Stimulated activated naive B cell treated with anti-CD40 and anti-IgM and Interleukin-4, amounts not matched to agents 10 μg/mL and 1 μg/mL and 100 μg/mL, for 72 hours (primary cell): Measurements from ENCODE around the gene MRPS18A.
"Not testable (repeated sequence)": the region's sequence is repeated elsewhere in the genome, so short reads cannot be mapped to it uniquely, and the experiment has no call there.

Experiments
- ATAC-seq, 2 donors: fragments of 150-1000 bp; cut with Tn5 transposase; replicated peaks; 2 replicates each; pipeline ENCODE4 v1.10.0; 2021; ENCODE audit warnings: moderate library complexity in 1 of 2
- DNase-seq: peaks from one replicate; pipeline ENCODE4 v3.0.0; 2021
- H3K27ac Mint-ChIP-seq: one replicate; pipeline ENCODE4 v1.8.0; 2022; ENCODE audit warnings: mild to moderate bottlenecking, mixed read lengths
- H3K27me3 Mint-ChIP-seq, 2 donors: one replicate each; pipeline ENCODE4 v1.8.0; 2022; ENCODE audit warnings: mixed read lengths in 2 of 2
- H3K36me3 Mint-ChIP-seq, 2 donors: one replicate each; pipeline ENCODE4 v1.8.0; 2022; ENCODE audit warnings: mixed read lengths in 2 of 2, mild to moderate bottlenecking in 1 of 2
- H3K4me1 Mint-ChIP-seq, 2 donors: one replicate each; pipeline ENCODE4 v1.8.0; 2022; ENCODE audit warnings: mixed read lengths in 2 of 2, mild to moderate bottlenecking in 1 of 2
- H3K4me3 Mint-ChIP-seq, 2 donors: one replicate each; pipeline ENCODE4 v1.8.0; 2022; ENCODE audit warnings: mild to moderate bottlenecking in 2 of 2, mixed read lengths in 2 of 2, moderate library complexity in 1 of 2
- H3K9me3 Mint-ChIP-seq, 2 donors: one replicate each; pipeline ENCODE4 v1.8.0; 2022; ENCODE audit warnings: mixed read lengths in 2 of 2, mild to moderate bottlenecking in 1 of 2

MRPS18A gene

GRCh38 chr6:43634702-43635303 lies 52.8 kb downstream of the MRPS18A start:
- peaks cover 8 to 21% of the 10 kb centered on the region in 2 donors for H3K36me3 Mint-ChIP-seq

GRCh38 chr6:43633002-43633401 lies 54.6 kb downstream of the MRPS18A start:
- not testable (repeated sequence) for H3K4me3 Mint-ChIP-seq, ATAC-seq, H3K27me3 Mint-ChIP-seq, H3K9me3 Mint-ChIP-seq, DNase-seq, H3K27ac Mint-ChIP-seq
- peaks cover 26 to 47% of the 10 kb centered on the region in 2 donors for H3K4me1 Mint-ChIP-seq
- H3K36me3 Mint-ChIP-seq, result peaks cover 3 to 14% of the 10 kb centered on the region in 2 donors

More at GRCh38 chr6:43634702-43635303, 52.8 kb downstream of the MRPS18A start:
- Mint-ChIP-seq H3K9me3 (no peaks in the 10 kb centered on the region), H3K27ac (no peak overlapping the region), H3K4me1 (peaks cover 28 to 51% of the 10 kb centered on the region in 2 donors), H3K27me3 (no peaks in the 10 kb centered on the region), H3K4me3 (peak overlapping the region; percentile 94 to 99)
- DNase-seq, result no peak
- ATAC-seq, result no peak

DNA sequence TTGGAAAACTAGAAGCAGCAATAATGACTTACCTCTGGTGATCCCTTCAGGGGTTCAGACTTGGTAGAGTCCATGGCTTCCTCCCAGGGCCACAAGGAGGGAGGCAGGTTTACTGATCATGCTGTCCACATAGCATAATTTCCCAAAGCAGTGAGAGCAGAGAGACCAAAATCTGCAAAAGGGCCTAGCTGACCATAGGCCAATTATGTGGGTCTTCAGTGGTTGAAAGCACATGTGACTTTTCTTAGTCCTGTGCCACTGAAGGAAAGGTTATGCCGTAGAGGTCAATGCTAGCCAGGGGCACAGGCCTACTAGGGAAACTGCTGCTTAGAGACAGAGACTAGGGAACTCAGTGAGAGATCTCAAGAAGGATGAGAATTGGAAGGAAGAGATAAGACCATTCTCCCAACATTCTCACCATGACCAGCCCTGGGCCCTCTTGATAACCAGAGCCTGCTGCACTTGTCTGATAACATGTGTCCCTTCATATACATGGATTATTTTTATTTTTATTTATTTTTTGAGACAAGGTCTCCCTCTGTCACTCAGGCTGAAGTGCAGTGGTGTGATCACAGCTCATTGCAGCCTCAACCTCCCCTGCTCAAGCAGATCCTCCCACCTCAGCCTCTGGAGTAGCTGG lies 56.5 kb downstream of the MRPS18A start:
- peak overlapping the region; percentile 76 for H3K27ac Mint-ChIP-seq
- H3K27me3 Mint-ChIP-seq, result no peaks in the 10 kb centered on the region
- peaks cover 14 to 16% of the 10 kb centered on the region in 2 donors for H3K36me3 Mint-ChIP-seq
- DNase-seq (no peak), ATAC-seq (no peak)
- H3K4me3 Mint-ChIP-seq, result peak overlapping the region in 1 of 2 donors; percentile 25
- no peaks in the 10 kb centered on the region for H3K9me3 Mint-ChIP-seq
- peaks cover 35 to 48% of the 10 kb centered on the region in 2 donors for H3K4me1 Mint-ChIP-seq

GRCh38 chr6:43629505-43630300 lies 57.9 kb downstream of the MRPS18A start:
- Mint-ChIP-seq H3K27me3 (no peaks in the 10 kb centered on the region), H3K9me3 (no peaks in the 10 kb centered on the region), H3K27ac (peak overlapping the region; percentile 98), H3K36me3 (peaks cover 19 to 28% of the 10 kb centered on the region in 2 donors), H3K4me3 (peak overlapping the region; percentile 100), H3K4me1 (peaks cover 29 to 41% of the 10 kb centered on the region in 2 donors)
- ATAC-seq (peak; percentile 76 to 80), DNase-seq (peak; percentile 93)

- DNase-seq (peak; percentile 98), ATAC-seq (peak; percentile 88)
- Mint-ChIP-seq H3K36me3 (peaks cover 23 to 32% of the 10 kb centered on the region in 2 donors), H3K27me3 (no peaks in the 10 kb centered on the region), H3K4me3 (peak within 1 kb of the TSS; percentile 100), H3K9me3 (no peaks in the 10 kb centered on the region), H3K4me1 (peaks cover 31 to 38% of the 10 kb centered on the region in 2 donors), H3K27ac (peak within 1 kb of the TSS; percentile 98)
These were observed 58.5 kb downstream of the MRPS18A start, which contains the start of gene GTPBP2 for GRCh38 chr6:43629104-43629504. Gene GTPBP2 (minus strand): TSS chr6:43629264. CDS start chr6:43629162, 102 bp downstream.

DNA sequence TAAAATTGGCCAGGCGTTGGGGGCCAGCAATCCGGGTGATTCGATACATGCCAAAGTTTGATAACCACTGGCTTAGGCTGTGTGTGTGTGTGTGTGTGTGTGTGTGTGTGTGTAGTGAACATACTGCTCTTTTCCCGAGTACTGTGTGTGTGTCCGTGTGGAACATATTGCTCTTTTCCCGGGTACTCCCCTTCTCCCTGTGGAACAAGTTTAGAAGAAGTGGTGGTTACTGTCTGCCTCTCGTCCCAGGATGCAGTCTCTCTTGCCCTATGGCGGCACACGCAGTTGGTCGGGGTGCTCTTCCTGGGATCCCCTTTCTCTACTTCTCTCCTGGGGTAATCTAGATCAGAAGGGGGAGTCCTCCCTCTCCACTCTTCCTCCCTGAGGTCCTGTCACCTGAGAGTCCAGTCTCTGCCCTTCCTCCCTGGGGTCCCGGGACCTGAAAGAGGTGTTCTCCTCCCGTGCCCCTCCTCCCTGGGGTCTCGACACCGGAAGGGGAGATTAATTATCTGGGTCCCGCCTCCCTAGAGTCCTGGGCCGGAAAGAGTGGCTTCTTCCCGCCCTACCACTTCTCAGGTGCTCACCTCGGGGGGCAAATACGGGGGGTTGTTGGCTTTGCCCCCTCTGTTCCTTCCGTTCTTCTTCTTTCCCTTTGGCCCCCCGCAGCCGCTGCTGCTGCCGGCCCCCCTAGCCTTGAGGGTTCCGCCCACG lies 59.0 kb downstream of the MRPS18A start:
- DNase-seq, result peak; percentile 43
- peak; percentile 24 to 26 for ATAC-seq
- peaks cover 30 to 38% of the 10 kb centered on the region in 2 donors for H3K4me1 Mint-ChIP-seq
- H3K9me3 Mint-ChIP-seq, result no peaks in the 10 kb centered on the region
- no peaks in the 10 kb centered on the region for H3K27me3 Mint-ChIP-seq
- peaks cover 26 to 37% of the 10 kb centered on the region in 2 donors for H3K36me3 Mint-ChIP-seq
- H3K4me3 Mint-ChIP-seq, result peak overlapping the region; percentile 100
- peak overlapping the region; percentile 98 for H3K27ac Mint-ChIP-seq

- H3K36me3 Mint-ChIP-seq, result peaks cover 32 to 46% of the 10 kb centered on the region in 2 donors
- peak overlapping the region; percentile 86 for H3K27ac Mint-ChIP-seq
- DNase-seq (no peak), ATAC-seq (no peak)
- no peaks in the 10 kb centered on the region for H3K27me3 Mint-ChIP-seq
- H3K9me3 Mint-ChIP-seq, result no peaks in the 10 kb centered on the region
- H3K4me1 Mint-ChIP-seq, result peaks cover 30 to 38% of the 10 kb centered on the region in 2 donors
- peak overlapping the region; percentile 44 to 69 for H3K4me3 Mint-ChIP-seq
These were observed 60.4 kb downstream of the MRPS18A start for GRCh38 chr6:43627008-43627825.

GRCh38 chr6:43625393-43625992 lies 62.1 kb downstream of the MRPS18A start:
- no peak overlapping the region for H3K4me3 Mint-ChIP-seq
- DNase-seq (no peak), ATAC-seq (no peak)
- H3K4me1 Mint-ChIP-seq, result peaks cover 28 to 37% of the 10 kb centered on the region in 2 donors
- no peaks in the 10 kb centered on the region for H3K27me3 Mint-ChIP-seq
- peak overlapping the region; percentile 78 for H3K27ac Mint-ChIP-seq
- H3K9me3 Mint-ChIP-seq, result no peaks in the 10 kb centered on the region
- peaks cover 43 to 58% of the 10 kb centered on the region in 2 donors for H3K36me3 Mint-ChIP-seq

GRCh38 chr6:43624786-43625288 lies 62.8 kb downstream of the MRPS18A start:
- peak overlapping the region; percentile 78 for H3K27ac Mint-ChIP-seq
- no peak overlapping the region for H3K4me3 Mint-ChIP-seq
- H3K36me3 Mint-ChIP-seq, result peaks cover 44 to 59% of the 10 kb centered on the region in 2 donors
- no peaks in the 10 kb centered on the region for H3K27me3 Mint-ChIP-seq
- peaks cover 23 to 33% of the 10 kb centered on the region in 2 donors for H3K4me1 Mint-ChIP-seq
- no peak for ATAC-seq
- DNase-seq, result no peak
- H3K9me3 Mint-ChIP-seq, result no peaks in the 10 kb centered on the region

DNA sequence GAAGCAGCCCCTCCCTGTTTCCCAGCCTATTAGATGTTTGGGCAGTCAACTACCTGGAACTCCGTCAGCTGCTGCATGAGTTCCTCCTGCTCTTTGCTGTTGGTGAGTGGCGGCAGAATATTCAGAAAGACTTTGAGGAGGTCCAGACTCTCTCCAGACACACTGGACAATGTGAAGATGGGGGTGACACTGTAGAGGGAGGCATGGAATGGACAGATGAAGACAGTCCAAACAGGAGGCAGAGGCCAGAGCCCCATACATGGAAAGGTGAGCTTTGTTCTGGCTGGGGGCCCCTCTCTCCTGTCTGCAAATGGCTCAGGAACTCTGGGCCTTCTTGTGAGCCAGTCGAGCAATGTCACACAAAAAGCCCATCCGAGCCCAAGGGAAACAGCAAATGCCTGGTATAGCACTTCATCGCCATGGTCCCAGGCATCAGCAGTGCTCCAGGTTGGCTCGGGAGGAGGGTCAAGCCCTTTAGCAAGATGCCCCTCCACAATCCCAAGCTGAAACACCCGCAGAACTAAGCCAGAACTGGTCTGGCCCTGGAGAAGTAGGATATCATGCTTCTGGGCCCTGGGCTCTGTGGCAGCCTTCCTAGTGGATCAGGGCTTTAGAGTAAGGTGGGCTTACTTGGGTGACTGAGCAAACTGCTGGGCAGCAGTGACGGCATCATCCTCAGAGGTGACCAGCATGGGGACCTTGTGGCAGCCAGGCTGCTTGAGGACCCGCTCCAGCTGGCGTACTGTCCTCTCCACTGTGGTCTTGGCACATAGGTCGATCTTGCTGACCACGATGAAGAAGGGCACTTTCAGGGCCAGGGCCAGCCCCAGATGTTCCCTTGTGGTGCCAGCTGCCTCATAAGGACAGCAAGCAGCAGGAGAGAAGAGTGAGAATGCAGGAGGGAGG lies 63.5 kb downstream of the MRPS18A start:
- H3K27me3 Mint-ChIP-seq, result no peaks in the 10 kb centered on the region
- ATAC-seq, result no peak
- H3K27ac Mint-ChIP-seq, result no peak overlapping the region
- H3K4me3 Mint-ChIP-seq, result no peak overlapping the region
- H3K9me3 Mint-ChIP-seq, result no peaks in the 10 kb centered on the region
- peaks cover 44 to 59% of the 10 kb centered on the region in 2 donors for H3K36me3 Mint-ChIP-seq
- DNase-seq, result no peak
- peaks cover 23 to 36% of the 10 kb centered on the region in 2 donors for H3K4me1 Mint-ChIP-seq

DNA sequence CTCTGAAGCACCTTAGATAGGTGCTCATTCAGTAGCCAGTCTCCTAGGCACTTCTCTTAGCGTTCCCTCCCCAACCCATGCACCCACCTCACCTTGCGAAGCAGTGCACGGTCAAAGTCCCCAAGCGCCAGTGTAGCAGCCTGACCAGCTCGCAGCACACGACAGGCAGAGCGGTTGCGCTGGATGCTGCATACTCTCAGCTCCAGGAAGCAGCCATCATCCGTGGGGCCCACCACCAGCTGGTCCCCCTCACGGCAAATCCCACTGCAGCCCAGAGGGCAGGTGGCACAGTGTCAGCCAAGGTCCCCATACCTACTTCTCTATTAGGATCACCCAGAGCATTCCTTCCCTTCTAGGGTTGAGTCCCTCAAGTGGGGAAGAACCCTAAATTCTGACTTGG lies 65.0 kb downstream of the MRPS18A start:
- Mint-ChIP-seq H3K27ac (peak overlapping the region; percentile 86), H3K4me3 (no peak overlapping the region), H3K27me3 (no peaks in the 10 kb centered on the region), H3K4me1 (peaks cover 17 to 23% of the 10 kb centered on the region in 2 donors), H3K36me3 (peaks cover 41 to 55% of the 10 kb centered on the region in 2 donors), H3K9me3 (no peaks in the 10 kb centered on the region)
- ATAC-seq (no peak), DNase-seq (no peak)

- Mint-ChIP-seq H3K27ac (peak overlapping the region; percentile 77), H3K9me3 (no peaks in the 10 kb centered on the region), H3K27me3 (no peaks in the 10 kb centered on the region), H3K4me3 (no peak overlapping the region), H3K36me3 (peaks cover 38 to 55% of the 10 kb centered on the region in 2 donors), H3K4me1 (peaks cover 10 to 15% of the 10 kb centered on the region in 2 donors)
- no peak for DNase-seq
- ATAC-seq, result no peak
These were observed 65.8 kb downstream of the MRPS18A start for GRCh38 chr6:43621836-43622180.
